Measurements from ENCODE around the gene OR6C68.

OR6C68 gene

DNA sequence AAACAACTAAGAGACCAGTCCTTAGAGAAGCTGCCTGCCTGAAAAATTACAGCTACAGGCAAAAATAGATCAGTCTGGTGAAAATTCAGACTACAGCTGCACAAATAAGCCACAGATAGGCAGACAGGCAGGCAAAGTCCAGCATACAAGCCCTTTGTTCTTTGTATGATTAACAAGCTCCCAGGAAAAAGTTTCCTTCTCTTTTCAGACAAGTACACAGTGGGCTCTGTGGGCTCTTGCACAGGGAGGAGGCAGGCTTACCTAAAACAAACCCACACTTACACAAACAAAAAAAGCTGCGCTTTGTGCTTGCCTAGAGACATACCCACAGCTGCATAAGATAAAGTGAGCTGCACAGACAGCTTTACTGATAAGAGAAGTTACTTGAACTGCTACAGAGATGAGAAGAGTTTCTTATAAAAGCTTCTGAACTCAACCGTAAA, 7.7 kb downstream of the OR6C68 start:
- no peaks in the 10 kb centered on the region for H3K27me3 ChIP-seq (ENCODE audit: low read depth)
- no peak overlapping the region for H3K4me3 ChIP-seq
- in situ Hi-C loops (cut with MboI; ENCODE audit: low sequenced_read_pairs): no loop called here
- H3K9me3 ChIP-seq: no peaks in the 10 kb centered on the region
- H3K4me1 ChIP-seq: no peaks in the 10 kb centered on the region
- no peak for DNase-seq (ENCODE audit: low spot score in 2 of 2)
- H3K36me3 ChIP-seq (replicated peaks): no peaks in the 10 kb centered on the region

DNA sequence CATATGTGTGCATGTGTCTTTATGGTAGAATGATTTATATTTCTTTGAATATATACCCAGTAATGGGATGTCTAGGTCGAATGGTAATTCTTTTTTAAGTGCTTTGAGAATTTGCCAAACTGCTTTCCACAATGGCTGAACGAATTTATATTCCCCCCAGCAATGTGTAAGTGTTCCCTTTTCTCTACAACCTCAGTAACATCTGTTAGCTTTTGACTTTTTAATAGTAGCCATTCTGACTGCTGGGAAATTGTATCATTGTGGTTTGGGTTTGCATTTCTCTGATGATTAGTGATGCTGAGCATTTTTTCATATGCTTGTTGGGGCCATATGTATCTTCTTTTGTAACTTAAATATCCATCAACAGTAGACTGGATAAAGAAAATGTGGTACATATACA, 9.4 kb downstream of the OR6C68 start:
- in situ Hi-C loops (cut with MboI; ENCODE audit: low sequenced_read_pairs): no loop called here
- Histone ChIP-seq H3K9me3 (no peaks in the 10 kb centered on the region), H3K27me3 (ENCODE audit: low read depth) (no peaks in the 10 kb centered on the region)

DNA sequence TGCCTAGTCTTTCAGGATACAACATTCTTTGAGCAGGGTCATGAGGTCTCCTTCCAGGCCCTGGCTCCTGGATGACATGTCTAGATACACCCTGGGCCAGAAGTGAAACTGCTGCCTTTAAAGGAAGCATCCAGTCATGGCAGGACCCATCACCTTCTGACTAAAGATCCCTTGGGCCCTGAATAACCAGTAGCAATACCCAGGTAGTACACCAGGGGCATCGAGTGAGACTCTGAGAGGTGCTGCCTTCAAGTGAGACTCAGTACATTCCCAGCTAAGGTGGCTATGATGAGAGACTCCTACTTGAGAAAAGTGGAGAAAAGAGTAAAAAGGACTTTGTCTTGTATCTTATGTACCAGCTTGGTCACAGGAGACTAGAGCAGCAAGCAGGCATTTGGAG, 23.5 kb downstream of the OR6C68 start:
- Histone ChIP-seq H3K4me1 (no peaks in the 10 kb centered on the region), H3K4me3 (no peak overlapping the region), H3K36me3 (replicated peaks) (no peaks in the 10 kb centered on the region), H3K27me3 (ENCODE audit: low read depth) (no peaks in the 10 kb centered on the region), H3K9me3 (no peaks in the 10 kb centered on the region)
- no peak for DNase-seq (ENCODE audit: low spot score in 2 of 2)
- in situ Hi-C loops (cut with MboI; ENCODE audit: low sequenced_read_pairs): no loop called here

More for the DNA sequence above, 9.4 kb downstream of the OR6C68 start:
- no peaks in the 10 kb centered on the region for H3K36me3 ChIP-seq (replicated peaks)
- no peaks in the 10 kb centered on the region for H3K4me1 ChIP-seq
- DNase-seq (ENCODE audit: low spot score in 2 of 2): no peak
- no peak overlapping the region for H3K4me3 ChIP-seq

DNA sequence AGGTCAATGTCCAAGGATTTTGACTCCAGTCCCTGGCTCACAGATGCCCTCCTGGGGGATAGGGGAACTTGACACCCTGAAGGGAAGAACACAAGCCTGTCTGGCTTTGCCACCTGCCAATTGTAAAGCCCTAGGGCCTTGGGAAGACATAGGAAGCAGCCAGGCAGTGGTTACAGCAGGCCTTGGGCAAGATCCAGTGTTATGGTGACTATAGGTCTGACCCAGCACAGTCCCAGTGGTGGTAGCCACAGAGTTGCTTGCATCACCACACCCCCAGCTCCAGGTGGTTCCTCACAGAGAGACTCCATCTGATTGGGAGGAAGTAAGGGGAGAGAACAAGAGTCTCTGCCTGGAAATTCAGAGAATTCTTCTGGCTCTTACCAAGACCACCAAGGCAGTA, 24.2 kb downstream of the OR6C68 start:
- Histone ChIP-seq H3K27me3 (ENCODE audit: low read depth) (no peaks in the 10 kb centered on the region), H3K36me3 (replicated peaks) (no peaks in the 10 kb centered on the region), H3K4me3 (no peak overlapping the region), H3K4me1 (no peaks in the 10 kb centered on the region), H3K9me3 (no peaks in the 10 kb centered on the region)
- DNase-seq (ENCODE audit: low spot score in 2 of 2): no peak
- in situ Hi-C loops (cut with MboI; ENCODE audit: low sequenced_read_pairs): no loop called here

Data from HAP-1 (cell line).